K562 (cell line): ENCODE measurements around the gene LPA. TPM values are rescaled to one million over a fixed set of nuclear protein-coding genes. Genes with fewer than 3 reads are reported as not detected.

Source experiments
- ASH1L ChIP-seq: fragments of 450-650 bp; IDR thresholded peaks from 2 replicates; pipeline ENCODE4 v1.6.1; 2018; ENCODE audit warnings: borderline replicate concordance, mild to moderate bottlenecking, low read depth; ENCODE audit not compliant: partially characterized antibody
- C11orf30 ChIP-seq: fragments of 450-650 bp; IDR thresholded peaks from 2 replicates; pipeline ENCODE4 v1.6.1; 2016; ENCODE audit warnings: low read depth, mild to moderate bottlenecking
- CBX1 ChIP-seq: sonication (generic); IDR thresholded peaks from 2 replicates; pipeline ENCODE4 v1.6.1; 2016; ENCODE audit warnings: antibody characterized with exemption, low read depth, mild to moderate bottlenecking
- COPS2 ChIP-seq: fragments of 450-650 bp; conservative IDR thresholded peaks from 2 replicates; pipeline ENCODE4 v1.6.1; 2016; ENCODE audit warnings: mild to moderate bottlenecking, moderate library complexity
- OTX1 ChIP-seq: fragments of 450-650 bp; formaldehyde crosslinking; IDR thresholded peaks from 2 replicates; pipeline ENCODE4 v1.4.0; 2022; ENCODE audit warnings: mild to moderate bottlenecking
- SREBF2 ChIP-seq: sonication (generic); formaldehyde crosslinking; IDR thresholded peaks from 2 replicates; pipeline ENCODE4 v1.4.0; 2020; ENCODE audit warnings: mild to moderate bottlenecking, missing genetic modification reagents
- STAT5A ChIP-seq: IDR thresholded peaks from 2 replicates; pipeline ENCODE4 v1.6.1; 2012; ENCODE audit warnings: low read length, inconsistent platforms, borderline replicate concordance
- TFAM ChIP-seq: fragments of 250-450 bp; sonication (Bioruptor Pico); conservative IDR thresholded peaks from 2 replicates; pipeline ENCODE4 v1.5.0; 2021; ENCODE audit warnings: mild to moderate bottlenecking, moderate library complexity
- ZBED1 ChIP-seq: IDR thresholded peaks from 2 replicates; pipeline ENCODE4 v1.6.1; 2014
- ZNF41 ChIP-seq: fragments of 250-450 bp; sonication (Bioruptor Pico); conservative IDR thresholded peaks from 2 replicates; pipeline ENCODE4 v1.4.0; 2020; ENCODE audit warnings: mild to moderate bottlenecking
- ZNF766 ChIP-seq: fragments of 200-800 bp; sonication (Bioruptor generic); conservative IDR thresholded peaks from 2 replicates; pipeline ENCODE4 v1.6.1; 2016; ENCODE audit warnings: missing genetic modification characterization, missing compliant biosample characterization
- polyA plus RNA-seq, 8 experiments: library from polyadenylated mRNA; depleted of rRNA in 4 of 8; stranded (reverse) in 5 of 8; unstranded in 3 of 8; fragments of >200 nt; fragmentation: Nextera tagmentation in 2 of 8; fragmentation: Illumina TruSeq in 1 of 8; extraction: Ambion mirVana in 2 of 8; extraction: Trizol in 1 of 8; gene quantifications; 2 replicates each; pipeline versions ENCODE4 v1.2.1 to v1.2.3, GENCODE V29; 2011 to 2014; ENCODE audit warnings: inconsistent platforms in 1 of 8, missing spikeins in 1 of 8
- total RNA-seq, 7 experiments: library from RNA; depleted of rRNA in 6 of 7; stranded (reverse); fragments of >200 nt in 6 of 7; fragmentation: Illumina TruSeq in 2 of 7; extraction: Trizol in 2 of 7; gene quantifications; 2 replicates each; pipeline versions ENCODE4 v1.2.1 to v1.2.3, GENCODE V29; 2011 to 2021; ENCODE audit warnings: low replicate concordance in 1 of 7
- TF ChIP-seq, protein P1 (sequence below): sonication (generic); formaldehyde crosslinking; IDR thresholded peaks from 2 replicates; pipeline ENCODE4 v1.4.0; 2020; ENCODE audit warnings: mild to moderate bottlenecking, missing genetic modification reagents
- TF ChIP-seq, protein P2 (sequence below): fragments of 200-400 bp; formaldehyde crosslinking; IDR thresholded peaks from 2 replicates; pipeline ENCODE4 v1.6.1; 2017; ENCODE audit warnings: mild to moderate bottlenecking, low read depth, low read length, moderate library complexity
- TF ChIP-seq, protein P3 (sequence below): fragments of 250-450 bp; sonication (Bioruptor Pico); IDR thresholded peaks from 2 replicates; pipeline ENCODE4 v1.6.1; 2021; ENCODE audit warnings: mild to moderate bottlenecking

Gene LPA
- total and polyA plus RNA-seq, 9 of the 15 experiments (the other 6 are each of a cell fraction or from before 2014, with no cell fraction given), result 0.01 to 0.18 (median 0.07) TPM; not detected in 6

DNA sequence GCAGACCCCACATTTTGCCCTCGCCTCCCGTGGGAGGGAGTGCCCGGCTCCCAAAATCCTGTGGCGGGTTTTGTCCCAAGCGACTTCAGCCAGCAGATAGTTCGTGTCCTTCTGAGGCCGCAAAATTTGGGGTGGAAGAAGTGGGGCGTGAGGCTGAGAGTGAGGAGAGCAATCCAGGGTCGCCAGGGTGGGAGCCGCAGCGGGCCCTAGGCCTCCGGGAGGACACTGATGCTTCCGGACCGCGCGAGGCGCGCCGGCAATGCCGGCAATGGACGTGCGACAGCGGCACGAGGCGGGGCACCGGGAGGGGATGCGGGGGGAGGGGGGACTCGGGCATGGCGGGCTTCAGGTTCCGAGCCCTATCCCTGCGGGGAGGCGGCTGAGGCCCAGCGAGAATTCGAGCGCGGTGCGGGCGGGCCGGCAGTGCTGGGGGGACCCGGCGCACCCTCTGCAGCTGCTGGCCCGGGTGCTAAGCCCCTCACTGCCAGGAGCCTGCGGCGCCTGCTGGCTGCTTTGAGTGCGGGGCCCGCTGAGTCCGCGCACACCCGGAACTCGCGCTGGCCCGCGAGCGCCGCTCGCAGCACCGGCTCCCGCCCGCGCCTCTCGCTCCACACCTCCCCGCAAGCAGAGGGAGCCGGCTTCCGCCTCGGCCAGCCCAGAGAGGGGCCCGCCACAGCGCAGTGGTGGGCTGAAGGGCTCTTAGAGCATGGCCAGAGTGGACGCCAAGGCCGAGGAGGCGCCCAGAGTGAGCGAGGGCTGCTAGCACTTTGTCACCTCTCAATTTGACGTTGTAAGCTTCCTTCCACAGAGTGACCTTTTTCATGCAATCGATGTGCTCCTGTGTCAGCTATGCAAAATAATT is 143.8 kb downstream of the LPA start (continued):
- no peak for TF ChIP-seq COPS2
- peak; percentile 68 for TF ChIP-seq C11orf30
- 0 out of 2 replicates have a peak, but pooled peaks have one; percentile 60 for TF ChIP-seq ZNF766 (CRISPR knock-in tag)
- TF ChIP-seq STAT5A, result no peak
- TF ChIP-seq SREBF2 (CRISPR knock-in tag), result no peak
- TF ChIP-seq OTX1, result 0 out of 2 replicates have a peak, but pooled peaks have one; percentile 30
- no peak for TF ChIP-seq CBX1
- TF ChIP-seq ZNF41 (CRISPR knock-in tag), result no peak
- no peak for TF ChIP-seq ASH1L
- TF ChIP-seq TFAM (CRISPR knock-in tag), result no peak
- TF ChIP-seq, protein P1, sequence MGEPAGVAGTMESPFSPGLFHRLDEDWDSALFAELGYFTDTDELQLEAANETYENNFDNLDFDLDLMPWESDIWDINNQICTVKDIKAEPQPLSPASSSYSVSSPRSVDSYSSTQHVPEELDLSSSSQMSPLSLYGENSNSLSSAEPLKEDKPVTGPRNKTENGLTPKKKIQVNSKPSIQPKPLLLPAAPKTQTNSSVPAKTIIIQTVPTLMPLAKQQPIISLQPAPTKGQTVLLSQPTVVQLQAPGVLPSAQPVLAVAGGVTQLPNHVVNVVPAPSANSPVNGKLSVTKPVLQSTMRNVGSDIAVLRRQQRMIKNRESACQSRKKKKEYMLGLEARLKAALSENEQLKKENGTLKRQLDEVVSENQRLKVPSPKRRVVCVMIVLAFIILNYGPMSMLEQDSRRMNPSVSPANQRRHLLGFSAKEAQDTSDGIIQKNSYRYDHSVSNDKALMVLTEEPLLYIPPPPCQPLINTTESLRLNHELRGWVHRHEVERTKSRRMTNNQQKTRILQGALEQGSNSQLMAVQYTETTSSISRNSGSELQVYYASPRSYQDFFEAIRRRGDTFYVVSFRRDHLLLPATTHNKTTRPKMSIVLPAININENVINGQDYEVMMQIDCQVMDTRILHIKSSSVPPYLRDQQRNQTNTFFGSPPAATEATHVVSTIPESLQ, result no peak; the same call in 1 of the 2 replicates
- TF ChIP-seq, protein P2, sequence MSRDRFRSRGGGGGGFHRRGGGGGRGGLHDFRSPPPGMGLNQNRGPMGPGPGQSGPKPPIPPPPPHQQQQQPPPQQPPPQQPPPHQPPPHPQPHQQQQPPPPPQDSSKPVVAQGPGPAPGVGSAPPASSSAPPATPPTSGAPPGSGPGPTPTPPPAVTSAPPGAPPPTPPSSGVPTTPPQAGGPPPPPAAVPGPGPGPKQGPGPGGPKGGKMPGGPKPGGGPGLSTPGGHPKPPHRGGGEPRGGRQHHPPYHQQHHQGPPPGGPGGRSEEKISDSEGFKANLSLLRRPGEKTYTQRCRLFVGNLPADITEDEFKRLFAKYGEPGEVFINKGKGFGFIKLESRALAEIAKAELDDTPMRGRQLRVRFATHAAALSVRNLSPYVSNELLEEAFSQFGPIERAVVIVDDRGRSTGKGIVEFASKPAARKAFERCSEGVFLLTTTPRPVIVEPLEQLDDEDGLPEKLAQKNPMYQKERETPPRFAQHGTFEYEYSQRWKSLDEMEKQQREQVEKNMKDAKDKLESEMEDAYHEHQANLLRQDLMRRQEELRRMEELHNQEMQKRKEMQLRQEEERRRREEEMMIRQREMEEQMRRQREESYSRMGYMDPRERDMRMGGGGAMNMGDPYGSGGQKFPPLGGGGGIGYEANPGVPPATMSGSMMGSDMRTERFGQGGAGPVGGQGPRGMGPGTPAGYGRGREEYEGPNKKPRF, result no peak
- no peak for TF ChIP-seq ZBED1
- TF ChIP-seq, protein P3, sequence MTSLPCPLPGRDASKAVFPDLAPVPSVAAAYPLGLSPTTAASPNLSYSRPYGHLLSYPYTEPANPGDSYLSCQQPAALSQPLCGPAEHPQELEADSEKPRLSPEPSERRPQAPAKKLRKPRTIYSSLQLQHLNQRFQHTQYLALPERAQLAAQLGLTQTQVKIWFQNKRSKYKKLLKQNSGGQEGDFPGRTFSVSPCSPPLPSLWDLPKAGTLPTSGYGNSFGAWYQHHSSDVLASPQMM, result no peak
